Activated naive CD8-positive, alpha-beta T cell (primary cell): ENCODE data around the gene SNRNP27.
A peak's percentile ranks its signal among the peaks of the same experiment; 100 is the strongest.

Source experiments
- H3K27ac Mint-ChIP-seq: one replicate; pipeline ENCODE4 v1.8.0; 2021; ENCODE audit warnings: mixed read lengths
- H3K27me3 Mint-ChIP-seq: one replicate; pipeline ENCODE4 v1.8.0; 2021; ENCODE audit warnings: mixed read lengths
- H3K36me3 Mint-ChIP-seq: one replicate; pipeline ENCODE4 v1.8.0; 2021; ENCODE audit warnings: mixed read lengths
- H3K4me1 Mint-ChIP-seq: one replicate; pipeline ENCODE4 v1.8.0; 2021; ENCODE audit warnings: low read depth, mixed read lengths
- H3K4me3 Mint-ChIP-seq: one replicate; pipeline ENCODE4 v1.8.0; 2021; ENCODE audit warnings: mild to moderate bottlenecking, mixed read lengths
- H3K9me3 Mint-ChIP-seq: one replicate; pipeline ENCODE4 v1.8.0; 2021; ENCODE audit warnings: low read depth, mixed read lengths

SNRNP27 gene

DNA sequence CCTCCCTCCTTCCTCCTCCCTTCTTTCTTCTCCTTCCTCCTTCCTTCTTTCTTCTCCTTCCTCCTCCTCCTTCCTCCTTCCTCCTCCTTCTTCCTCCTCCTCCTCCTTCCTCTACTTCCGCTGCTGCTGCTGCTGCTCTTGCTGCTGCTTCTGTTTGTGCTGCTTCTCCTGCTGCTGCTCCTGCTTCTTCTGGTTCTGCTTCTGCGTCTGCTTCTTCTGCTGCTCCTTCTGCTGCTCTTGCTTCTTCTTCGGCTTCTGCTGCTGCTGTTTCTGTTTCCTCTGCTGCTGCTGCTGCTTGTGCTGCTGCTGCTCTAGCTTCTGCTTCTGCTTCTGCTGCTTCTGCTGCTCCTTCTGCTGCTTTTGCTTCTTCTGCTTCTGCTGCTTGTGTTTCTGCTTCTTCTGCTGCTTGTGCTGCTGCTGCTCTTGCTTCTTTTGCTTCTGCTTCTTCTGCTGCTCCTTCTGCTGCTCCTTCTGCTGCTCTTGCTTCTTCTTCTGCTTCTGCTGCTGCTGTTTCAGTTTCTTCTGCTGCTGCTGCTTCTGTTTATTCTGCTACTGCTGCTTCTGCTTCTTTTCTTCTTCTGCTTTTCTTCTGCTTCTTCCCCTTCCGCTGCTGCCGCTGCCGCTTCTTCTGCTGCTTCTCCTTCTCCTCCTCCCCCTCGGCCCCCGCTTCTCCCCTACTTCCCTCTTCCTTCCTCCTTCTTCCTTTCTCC lies 8.6 kb downstream of the SNRNP27 start:
- Mint-ChIP-seq H3K27me3 (no peaks in the 10 kb centered on the region), H3K36me3 (peaks cover 8% of the 10 kb centered on the region), H3K4me3 (peak overlapping the region; percentile 85), H3K4me1 (peaks cover 59% of the 10 kb centered on the region), H3K27ac (peak overlapping the region; percentile 74), H3K9me3 (no peaks in the 10 kb centered on the region)

- no peaks in the 10 kb centered on the region for H3K27me3 Mint-ChIP-seq
- H3K27ac Mint-ChIP-seq, result no peak overlapping the region
- H3K9me3 Mint-ChIP-seq, result no peaks in the 10 kb centered on the region
- H3K4me3 Mint-ChIP-seq, result no peak overlapping the region
- H3K4me1 Mint-ChIP-seq, result peaks cover 26% of the 10 kb centered on the region
- peaks cover 3% of the 10 kb centered on the region for H3K36me3 Mint-ChIP-seq
Measured at GRCh38 chr2:69907216-69907615, 13.5 kb downstream of the SNRNP27 start.

DNA sequence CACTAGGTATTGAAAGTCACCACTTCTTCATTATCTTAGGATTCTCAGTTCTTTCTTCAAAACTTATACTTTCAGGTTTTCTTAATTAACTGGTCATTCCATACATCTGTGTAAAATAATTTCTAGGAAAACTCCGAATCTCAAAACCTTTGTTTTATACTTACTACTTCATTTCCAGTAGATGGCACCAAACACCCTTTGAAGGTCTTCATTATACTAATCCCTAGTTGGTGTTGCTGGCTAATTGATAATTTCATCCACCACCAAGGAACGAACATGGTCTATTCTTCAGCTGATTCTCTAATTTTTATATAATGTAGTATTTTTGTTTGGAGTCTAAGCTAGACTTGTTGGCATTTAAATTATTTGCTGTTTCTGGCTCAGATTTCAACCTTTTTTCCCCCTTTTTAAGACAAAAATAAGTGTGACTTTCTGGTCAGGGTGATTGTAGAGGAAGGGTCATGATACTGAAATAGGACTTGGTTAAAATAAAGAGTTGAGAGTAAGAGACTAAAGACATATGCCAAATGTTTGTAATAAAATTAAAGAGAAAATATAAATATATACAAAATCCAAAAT lies 18.3 kb downstream of the SNRNP27 start:
- Mint-ChIP-seq H3K9me3 (no peaks in the 10 kb centered on the region), H3K36me3 (no peaks in the 10 kb centered on the region), H3K4me1 (peaks cover 28% of the 10 kb centered on the region), H3K4me3 (no peak overlapping the region), H3K27ac (peak overlapping the region; percentile 81), H3K27me3 (no peaks in the 10 kb centered on the region)

DNA sequence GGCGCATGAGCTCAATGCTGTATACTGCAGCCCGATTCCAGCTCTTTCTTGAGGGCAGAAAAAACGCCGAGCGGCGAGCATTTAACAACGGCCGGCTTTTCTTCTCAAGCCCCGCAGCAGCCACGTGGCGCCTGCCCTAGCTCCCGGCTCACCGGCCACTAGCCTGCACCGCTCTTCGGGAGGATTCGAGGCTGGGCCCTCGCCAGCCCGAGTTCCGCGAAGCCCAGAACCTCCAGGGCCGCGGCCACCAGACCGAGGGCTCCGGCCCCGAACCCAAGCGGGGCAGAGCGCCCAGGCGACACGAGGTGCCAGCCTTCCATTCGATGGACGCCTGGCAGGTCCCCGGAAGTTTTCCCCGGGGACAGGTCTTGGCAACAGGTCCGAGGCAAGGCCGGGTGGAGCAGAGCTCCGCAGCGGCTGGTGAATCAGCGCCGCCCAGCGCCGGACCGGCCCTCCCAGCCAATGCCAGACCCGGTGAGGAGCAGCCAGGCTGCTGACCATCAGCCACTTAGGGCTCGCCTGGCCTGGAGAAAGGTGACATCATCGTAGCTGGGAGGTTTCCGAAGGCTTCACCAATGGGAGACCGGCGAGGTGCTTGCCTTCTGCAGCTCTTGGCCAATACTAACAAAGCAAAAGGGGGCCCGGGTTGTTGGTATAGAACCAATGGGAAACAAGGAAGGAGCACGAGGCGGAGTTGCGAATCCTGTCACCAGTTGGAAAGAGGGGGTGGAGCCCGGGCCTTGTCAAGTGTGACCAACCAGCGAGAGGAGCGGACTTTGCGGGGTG lies 20.6 kb downstream of the SNRNP27 start:
- peak overlapping the region; percentile 91 for H3K27ac Mint-ChIP-seq
- peaks cover 3% of the 10 kb centered on the region for H3K36me3 Mint-ChIP-seq
- H3K9me3 Mint-ChIP-seq, result no peaks in the 10 kb centered on the region
- H3K4me1 Mint-ChIP-seq, result peaks cover 39% of the 10 kb centered on the region
- no peaks in the 10 kb centered on the region for H3K27me3 Mint-ChIP-seq
- peak overlapping the region; percentile 85 for H3K4me3 Mint-ChIP-seq

DNA sequence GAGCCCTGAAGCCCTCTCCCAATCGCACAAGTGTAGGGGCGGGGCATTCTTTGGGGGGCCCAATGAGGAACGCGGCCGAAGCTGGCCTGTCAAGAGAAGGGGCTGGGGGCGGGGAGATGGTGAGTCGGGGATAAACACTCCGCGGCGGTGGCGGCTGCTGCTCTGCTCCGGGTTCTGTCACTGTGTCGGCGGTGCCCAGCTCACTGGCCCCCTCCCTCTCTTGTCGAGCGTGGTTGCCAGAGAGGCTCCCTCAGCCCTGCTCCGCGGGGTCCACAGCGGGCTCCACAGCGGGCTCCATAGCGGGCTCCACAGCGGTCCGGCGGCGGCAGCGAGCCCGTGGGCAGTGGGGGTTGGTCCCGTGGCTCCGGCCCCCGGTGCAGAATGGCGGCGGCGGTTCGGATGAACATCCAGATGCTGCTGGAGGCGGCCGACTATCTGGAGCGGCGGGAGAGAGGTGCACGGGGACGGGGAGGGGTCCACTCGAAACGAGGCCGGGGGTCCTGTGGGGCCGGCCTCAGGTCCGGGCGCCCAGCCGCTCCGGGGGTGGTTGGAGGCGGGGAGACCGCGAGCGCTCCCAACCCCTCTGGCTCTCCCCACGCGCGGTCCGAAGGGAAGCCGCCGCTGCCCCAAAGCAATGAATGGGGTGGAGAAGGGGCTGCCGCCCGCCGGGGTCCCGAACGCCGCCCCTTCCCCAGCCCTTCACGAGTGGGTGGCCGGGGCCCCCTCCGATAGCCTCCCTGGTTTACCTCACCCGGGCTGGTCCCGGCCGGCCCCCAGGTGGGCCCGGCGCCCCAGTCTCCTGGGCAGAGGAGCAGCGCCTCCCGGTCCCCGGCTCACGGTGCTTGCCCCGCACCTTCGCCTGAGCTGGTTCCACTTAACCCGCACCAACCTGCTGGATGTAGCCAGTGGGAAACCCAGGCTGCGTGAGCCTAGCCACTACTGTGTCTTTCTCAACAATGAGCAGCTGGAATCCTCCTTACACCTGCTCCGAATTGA lies 21.5 kb downstream of the SNRNP27 start, which contains the start of gene MXD1:
MXD1 (plus strand) TSS at position 160 of the 996 bp plus-strand sequence; CDS start at position 382, 222 bp downstream.
- no peaks in the 10 kb centered on the region for H3K9me3 Mint-ChIP-seq
- peaks cover 39% of the 10 kb centered on the region for H3K4me1 Mint-ChIP-seq
- peaks cover 3% of the 10 kb centered on the region for H3K36me3 Mint-ChIP-seq
- H3K4me3 Mint-ChIP-seq, result peak within 1 kb of the TSS; percentile 86
- H3K27ac Mint-ChIP-seq, result peak within 1 kb of the TSS; percentile 91
- H3K27me3 Mint-ChIP-seq, result no peaks in the 10 kb centered on the region

DNA sequence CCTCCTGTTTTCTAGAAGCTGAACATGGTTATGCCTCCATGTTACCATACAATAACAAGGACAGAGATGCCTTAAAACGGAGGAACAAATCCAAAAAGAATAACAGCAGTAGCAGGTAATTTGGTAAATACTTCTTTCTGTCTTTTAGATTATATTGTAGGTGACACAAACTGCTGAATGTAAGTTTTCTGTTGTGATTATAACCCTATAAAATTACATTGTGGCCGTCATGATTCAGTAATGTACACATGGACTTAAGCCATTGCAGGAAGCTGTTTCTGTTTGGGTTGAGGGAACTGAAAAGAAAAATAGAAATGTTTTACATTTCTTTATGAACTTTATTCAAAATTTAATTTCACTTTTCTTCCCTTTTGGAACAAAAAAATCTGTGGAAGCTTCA lies 22.4 kb downstream of the SNRNP27 start:
- Mint-ChIP-seq H3K4me3 (peak overlapping the region; percentile 86), H3K4me1 (peaks cover 39% of the 10 kb centered on the region), H3K27ac (peak overlapping the region; percentile 70)

DNA sequence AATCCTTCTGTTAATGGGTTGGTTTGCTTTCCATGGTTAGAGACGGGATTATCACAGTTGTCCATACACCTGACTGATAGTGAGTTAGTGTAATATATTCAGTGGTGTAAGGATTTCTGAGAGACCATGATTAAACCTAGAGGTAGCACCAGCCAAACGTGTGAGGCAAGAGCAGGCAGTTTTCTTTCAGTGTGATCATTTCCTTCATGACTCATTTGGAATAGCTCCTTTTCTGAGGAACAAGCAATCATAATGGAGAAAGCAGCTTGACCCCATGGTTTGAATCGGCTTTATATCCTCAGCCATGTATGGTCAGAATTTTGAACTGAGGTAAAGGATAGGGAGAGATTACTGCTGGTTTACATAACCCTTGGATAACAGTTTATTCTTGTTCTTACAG lies 24.1 kb downstream of the SNRNP27 start:
- no peak overlapping the region for H3K27ac Mint-ChIP-seq
- H3K9me3 Mint-ChIP-seq, result no peaks in the 10 kb centered on the region
- H3K4me1 Mint-ChIP-seq, result peaks cover 32% of the 10 kb centered on the region
- H3K36me3 Mint-ChIP-seq, result peaks cover 3% of the 10 kb centered on the region
- no peak overlapping the region for H3K4me3 Mint-ChIP-seq
- no peaks in the 10 kb centered on the region for H3K27me3 Mint-ChIP-seq

More for the DNA sequence above, 22.4 kb downstream of the SNRNP27 start:
- H3K9me3 Mint-ChIP-seq, result no peaks in the 10 kb centered on the region
- no peaks in the 10 kb centered on the region for H3K27me3 Mint-ChIP-seq
- peaks cover 3% of the 10 kb centered on the region for H3K36me3 Mint-ChIP-seq

GRCh38 chr2:69918401-69918800 lies 24.6 kb downstream of the SNRNP27 start:
- Mint-ChIP-seq H3K4me1 (peaks cover 32% of the 10 kb centered on the region), H3K36me3 (peaks cover 3% of the 10 kb centered on the region), H3K27ac (no peak overlapping the region), H3K9me3 (no peaks in the 10 kb centered on the region), H3K4me3 (no peak overlapping the region), H3K27me3 (no peaks in the 10 kb centered on the region)

DNA sequence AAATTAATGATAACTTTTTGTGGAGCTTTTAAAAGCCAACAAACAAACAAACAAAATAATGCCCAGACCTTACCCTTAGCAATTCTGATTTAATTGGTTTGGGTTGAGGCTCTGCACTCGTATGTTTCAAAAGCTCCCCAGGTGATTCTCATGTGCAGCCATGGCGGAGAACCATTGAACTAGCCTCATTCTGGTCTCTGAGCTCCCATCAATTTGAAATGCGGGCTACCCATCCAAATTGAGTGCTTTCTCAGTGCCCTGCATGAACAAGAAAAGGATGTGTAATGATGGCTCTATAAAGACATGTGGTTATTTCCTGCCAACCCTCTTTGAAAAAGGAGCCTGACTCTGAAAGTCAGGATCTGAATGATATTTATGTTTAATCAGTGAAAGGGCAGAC lies 29.4 kb downstream of the SNRNP27 start:
- peaks cover 12% of the 10 kb centered on the region for H3K4me1 Mint-ChIP-seq
- no peaks in the 10 kb centered on the region for H3K9me3 Mint-ChIP-seq
- H3K27ac Mint-ChIP-seq, result no peak overlapping the region
- H3K27me3 Mint-ChIP-seq, result no peaks in the 10 kb centered on the region
- peaks cover 7% of the 10 kb centered on the region for H3K36me3 Mint-ChIP-seq
- no peak overlapping the region for H3K4me3 Mint-ChIP-seq

GRCh38 chr2:69926849-69927515 lies 33.2 kb downstream of the SNRNP27 start:
- Mint-ChIP-seq H3K27ac (no peak overlapping the region), H3K4me3 (no peak overlapping the region), H3K4me1 (peaks cover 25% of the 10 kb centered on the region), H3K36me3 (peaks cover 10% of the 10 kb centered on the region), H3K27me3 (no peaks in the 10 kb centered on the region), H3K9me3 (no peaks in the 10 kb centered on the region)

DNA sequence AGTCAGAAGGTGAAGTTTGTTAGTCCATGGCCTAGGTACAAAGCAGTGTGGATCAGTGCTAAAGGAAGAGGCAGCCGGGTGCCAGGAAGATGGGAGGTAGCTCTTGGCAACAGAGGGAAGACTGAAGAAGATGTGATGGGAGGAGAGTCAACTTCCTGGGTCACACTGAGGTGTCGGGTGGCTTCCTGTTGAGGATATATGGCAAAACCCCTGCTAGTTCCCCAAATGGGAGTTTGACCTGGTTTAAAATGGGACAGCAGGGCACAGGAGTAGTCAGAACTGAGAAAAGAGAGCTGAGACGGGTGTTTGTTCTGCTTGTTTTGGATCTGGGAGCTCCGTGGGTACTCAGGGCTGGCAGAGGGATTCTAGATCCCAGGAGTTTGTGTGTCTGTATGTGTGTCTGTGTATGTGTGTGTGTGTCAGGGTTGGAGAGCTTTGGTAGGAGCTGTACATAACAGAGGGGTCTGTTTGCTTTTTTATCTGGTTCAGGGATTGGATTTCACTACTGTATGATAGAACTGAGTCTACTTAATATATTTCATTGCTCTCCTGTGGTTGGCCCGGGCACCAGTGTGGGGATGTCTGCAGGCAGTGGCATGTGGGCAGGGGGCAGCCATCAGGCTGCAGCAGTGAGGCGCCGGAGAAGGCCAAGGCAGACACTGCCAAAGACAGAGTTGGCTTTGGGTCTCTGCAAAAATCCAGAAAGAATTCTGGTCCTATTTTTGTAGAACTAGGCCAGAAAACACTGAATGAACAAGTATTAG lies 38.3 kb downstream of the SNRNP27 start:
- Mint-ChIP-seq H3K27ac (peak overlapping the region; percentile 58), H3K4me1 (peaks cover 35% of the 10 kb centered on the region), H3K9me3 (no peaks in the 10 kb centered on the region), H3K27me3 (no peaks in the 10 kb centered on the region), H3K36me3 (peaks cover 12% of the 10 kb centered on the region), H3K4me3 (no peak overlapping the region)

DNA sequence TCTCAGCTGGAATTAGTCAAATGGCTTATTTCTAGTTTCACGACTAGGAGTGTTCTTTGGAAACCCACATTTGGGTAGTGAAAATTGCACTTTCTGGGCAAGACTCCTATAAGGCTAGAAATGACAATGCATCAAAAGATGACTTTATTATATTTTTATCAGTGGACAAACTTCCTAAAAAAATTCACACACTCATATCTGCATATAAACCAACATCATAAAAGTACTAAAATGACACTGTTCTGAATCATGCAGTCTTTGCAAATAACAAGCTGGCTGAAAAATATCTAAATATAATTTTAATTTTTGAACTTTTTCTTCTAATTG lies 38.8 kb downstream of the SNRNP27 start:
- peaks cover 12% of the 10 kb centered on the region for H3K36me3 Mint-ChIP-seq
- no peaks in the 10 kb centered on the region for H3K27me3 Mint-ChIP-seq
- no peak overlapping the region for H3K27ac Mint-ChIP-seq
- H3K9me3 Mint-ChIP-seq, result no peaks in the 10 kb centered on the region
- H3K4me1 Mint-ChIP-seq, result peaks cover 35% of the 10 kb centered on the region
- no peak overlapping the region for H3K4me3 Mint-ChIP-seq

DNA sequence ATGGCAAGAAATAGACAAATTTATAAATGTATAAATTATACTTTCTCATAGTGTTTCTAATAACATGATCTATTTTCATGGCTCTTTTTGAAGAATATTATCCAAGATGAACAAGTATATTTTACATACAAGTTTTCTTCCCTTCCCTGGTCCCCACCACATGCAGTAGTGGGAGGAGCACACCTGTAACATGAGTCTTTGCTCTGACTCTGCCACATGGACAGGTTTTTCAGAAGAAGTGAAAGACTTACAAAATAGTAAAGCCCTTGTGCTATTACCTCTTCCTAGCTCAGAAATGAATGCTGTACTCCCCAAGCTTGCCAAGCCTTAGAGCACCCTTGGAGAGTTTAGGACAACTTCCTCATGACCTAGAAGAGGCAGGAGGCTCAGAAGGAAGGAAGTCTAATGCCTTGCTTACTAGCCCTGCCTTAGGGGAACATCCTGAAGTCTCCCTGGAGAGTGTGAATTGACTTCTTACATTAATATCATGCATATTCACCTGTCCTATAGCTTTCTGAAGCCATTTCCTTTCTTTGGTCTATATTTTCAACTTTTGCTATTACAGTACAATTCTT lies 39.6 kb downstream of the SNRNP27 start:
- Mint-ChIP-seq H3K36me3 (peaks cover 13% of the 10 kb centered on the region), H3K4me1 (peaks cover 32% of the 10 kb centered on the region), H3K27ac (peak overlapping the region; percentile 22), H3K27me3 (no peaks in the 10 kb centered on the region), H3K9me3 (no peaks in the 10 kb centered on the region), H3K4me3 (no peak overlapping the region)
